SH-SY5Y (cell line): ENCODE measurements around the gene OTULIN.

ENCODE experiments used
- GATA2 ChIP-seq: IDR thresholded peaks from 2 replicates; pipeline ENCODE4 v1.6.1; 2011; ENCODE audit warnings: mild to moderate bottlenecking, low read depth, low read length
- GATA3 ChIP-seq: IDR thresholded peaks from 2 replicates; pipeline ENCODE4 v1.6.1; 2011; ENCODE audit warnings: low read depth, mild to moderate bottlenecking, low read length, moderate library complexity

DNA sequence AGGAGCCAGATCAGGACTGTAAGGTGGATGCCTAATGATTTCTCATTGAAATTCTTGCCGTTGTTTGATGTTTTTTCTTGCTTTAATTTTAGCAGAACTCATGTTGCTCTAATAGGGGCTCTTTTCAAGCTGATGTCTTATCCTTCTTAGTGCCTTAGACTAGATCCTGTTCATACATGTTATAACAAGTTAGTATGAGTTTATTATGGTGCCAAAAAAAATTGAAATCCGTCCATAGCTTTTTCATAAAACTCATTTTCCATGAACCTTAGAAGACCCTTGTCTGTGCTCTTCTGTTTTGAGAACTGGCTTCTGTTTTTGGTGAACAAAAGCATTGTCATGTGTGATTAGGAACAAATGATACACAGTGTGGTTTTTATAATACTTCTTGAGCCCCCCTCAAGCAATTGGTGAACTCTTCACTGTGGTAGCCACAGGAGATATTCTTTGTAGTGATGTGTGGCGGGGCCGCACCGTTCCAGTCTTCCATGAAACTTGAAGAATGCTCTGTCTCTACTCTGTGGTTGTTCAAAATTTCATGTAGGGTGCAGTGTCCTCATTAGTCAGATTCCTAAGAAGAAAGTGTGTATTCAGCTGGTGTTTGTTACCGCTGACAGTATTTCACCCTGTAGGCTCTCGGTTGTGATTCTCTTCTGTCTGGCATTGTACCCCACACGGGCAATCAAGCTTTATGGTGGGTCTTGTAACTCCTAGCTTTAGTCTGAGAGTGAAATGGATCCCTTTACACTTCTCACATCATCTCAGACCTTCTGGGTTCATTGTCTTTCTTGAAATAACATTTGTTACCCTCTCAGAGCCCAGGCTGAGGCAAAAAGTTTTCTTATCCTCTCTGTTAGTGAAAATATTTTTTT, 10.7 kb downstream of the OTULIN start:
- TF ChIP-seq GATA3: no peak
- TF ChIP-seq GATA2: no peak
